H1 (cell line): ENCODE results near the gene THBS4. TPM values are rescaled to one million over a fixed set of nuclear protein-coding genes. Genes with fewer than 3 reads are reported as not detected.

Source experiments
- CTCF ChIA-PET: fragments of 300-600 bp; sonication (Branson Sonifier 250); formaldehyde crosslinking; loops from one replicate; lab custom pipeline; 2021; ENCODE audit not compliant: partially characterized antibody; lab: Charles Lee
- POLR2A ChIA-PET: fragments of 300-600 bp; sonication (Branson Sonifier 250); formaldehyde crosslinking; loops from one replicate; lab custom pipeline; 2021; ENCODE audit warnings: inconsistent platforms; ENCODE audit not compliant: partially characterized antibody; lab: Charles Lee
- DNase-seq, 2 experiments: peaks; one replicate each; pipeline versions ENCODE4 v3.0.0 to v3.0.0-alpha.2; 2010 to 2022; ENCODE audit warnings: low spot score in 2 of 2, low read depth in 1 of 2, mixed read lengths in 1 of 2
- FAIRE-seq: peaks from 2 replicates; lab custom pipeline; 2011; peaks lifted over from hg19 to GRCh38; lab: Jason Lieb, UNC
- H2AFZ ChIP-seq: 2 replicates; pipeline ENCODE4 v1.8.1; 2012; ENCODE audit warnings: low read length, inconsistent platforms
- H2AK5ac ChIP-seq: 2 replicates; pipeline ENCODE4 v1.6.1; 2013; ENCODE audit warnings: low read depth, low read length
- H2BK120ac ChIP-seq: replicated peaks from 2 replicates; pipeline ENCODE3; 2013; ENCODE audit warnings: low read depth, low read length, inconsistent platforms
- H2BK12ac ChIP-seq: 2 replicates; pipeline ENCODE4 v1.6.1; 2013; ENCODE audit warnings: low read depth, low read length
- H2BK15ac ChIP-seq: 2 replicates; pipeline ENCODE4 v1.6.1; 2013; ENCODE audit warnings: low read length
- H2BK20ac ChIP-seq: 2 replicates; pipeline ENCODE4 v1.6.1; 2013; ENCODE audit warnings: low read length
- H2BK5ac ChIP-seq: 2 replicates; pipeline ENCODE4 v1.6.1; 2013; ENCODE audit warnings: low read depth, low read length
- H3K14ac ChIP-seq: 2 replicates; pipeline ENCODE4 v1.6.1; 2013; ENCODE audit warnings: inconsistent platforms; ENCODE audit not compliant: insufficient read length
- H3K18ac ChIP-seq: 2 replicates; pipeline ENCODE4 v1.6.1; 2013; ENCODE audit warnings: low read length; ENCODE audit errors: extremely low read depth
- H3K23ac ChIP-seq: 2 replicates; pipeline ENCODE4 v1.6.1; 2013; ENCODE audit warnings: inconsistent platforms; ENCODE audit not compliant: insufficient read length
- H3K23me2 ChIP-seq: 2 replicates; pipeline ENCODE4 v1.6.1; 2013; ENCODE audit warnings: low read depth, low read length
- H3K27ac ChIP-seq: 2 replicates; pipeline ENCODE4 v1.6.1; 2011; ENCODE audit warnings: low read depth, low read length, inconsistent platforms
- H3K27me3 ChIP-seq, 4 experiments: replicated peaks in 1 of 4; 1 replicate in 1 of 4; 2 replicates in 3 of 4; pipeline versions ENCODE4 v1.6.1 to v1.8.1; 2011 to 2013; ENCODE audit warnings: low read length in 3 of 4, mild to moderate bottlenecking in 3 of 4, inconsistent platforms in 2 of 4, mixed read lengths in 2 of 4, moderate library complexity in 1 of 4; ENCODE audit not compliant: control insufficient read depth in 3 of 4, insufficient read depth in 3 of 4; ENCODE audit errors: extremely low read depth in 1 of 4
- H3K36me3 ChIP-seq, 4 experiments: 2 replicates each; pipeline versions ENCODE4 v1.6.1 to v1.8.1; 2011 to 2013; ENCODE audit warnings: mild to moderate bottlenecking in 4 of 4, low read length in 3 of 4, moderate library complexity in 2 of 4, control low read depth in 1 of 4, inconsistent platforms in 1 of 4; ENCODE audit not compliant: insufficient read depth in 4 of 4, control insufficient read depth in 2 of 4
- H3K4ac ChIP-seq: replicated peaks from 2 replicates; pipeline ENCODE3; 2013; ENCODE audit warnings: low read length, low read depth, mixed read lengths, inconsistent platforms; ENCODE audit not compliant: insufficient read length
- H3K4me1 ChIP-seq, 4 experiments: replicated peaks in 1 of 4; 1 replicate in 1 of 4; 2 replicates in 3 of 4; pipeline versions ENCODE4 v1.6.1 to v1.8.1; 2011 to 2013; ENCODE audit warnings: low read length in 3 of 4, inconsistent platforms in 2 of 4, mixed read lengths in 1 of 4; ENCODE audit not compliant: insufficient read depth in 4 of 4, control insufficient read depth in 3 of 4
- H3K4me2 ChIP-seq, 2 experiments: 2 replicates each; pipeline versions ENCODE4 v1.6.1 to v1.8.1; 2011 to 2013; ENCODE audit warnings: low read depth in 2 of 2, low read length in 2 of 2, control low read depth in 1 of 2, inconsistent platforms in 1 of 2, mild to moderate bottlenecking in 1 of 2; ENCODE audit not compliant: insufficient read depth in 1 of 2
- H3K4me3 ChIP-seq, 4 experiments: fragments of 200-600, 300-600 bp in 1 of 4; sonication (generic), shearing (Covaris generic), sonication (Bioruptor Twin) in 1 of 4; 2 replicates each; pipeline versions ENCODE4 v1.5.1 to v1.8.1; 2011 to 2016; ENCODE audit warnings: low read length in 4 of 4, low read depth in 3 of 4, control low read depth in 2 of 4, inconsistent platforms in 2 of 4, mild to moderate bottlenecking in 2 of 4, mixed read lengths in 1 of 4, moderate library complexity in 1 of 4; ENCODE audit not compliant: insufficient read depth in 2 of 4; ENCODE audit errors: extremely low read depth in 1 of 4
- H3K56ac ChIP-seq: replicated peaks from 2 replicates; pipeline ENCODE3; 2013; ENCODE audit warnings: low read depth, mild to moderate bottlenecking, mixed read lengths, low read length, inconsistent platforms; ENCODE audit not compliant: insufficient read length
- H3K79me1 ChIP-seq: 2 replicates; pipeline ENCODE4 v1.6.1; 2013; ENCODE audit warnings: low read depth, low read length, control low read depth
- H3K79me2 ChIP-seq, 2 experiments: 2 replicates each; pipeline versions ENCODE4 v1.6.1 to v1.8.1; 2012 to 2013; ENCODE audit warnings: low read length in 2 of 2, mild to moderate bottlenecking in 2 of 2, inconsistent platforms in 1 of 2; ENCODE audit not compliant: insufficient read depth in 2 of 2, control insufficient read depth in 1 of 2
- H3K9ac ChIP-seq, 4 experiments: replicated peaks in 1 of 4; 1 replicate in 1 of 4; 2 replicates in 3 of 4; pipeline versions ENCODE4 v1.6.1 to v1.8.1; 2011 to 2013; ENCODE audit warnings: low read depth in 3 of 4, low read length in 3 of 4, control low read depth in 2 of 4, mild to moderate bottlenecking in 2 of 4, moderate library complexity in 2 of 4, inconsistent platforms in 1 of 4; ENCODE audit errors: extremely low read depth in 1 of 4
- H3K9me3 ChIP-seq, 2 experiments: 2 replicates each; pipeline versions ENCODE4 v1.6.1 to v1.8.1; 2012 to 2013; ENCODE audit warnings: mild to moderate bottlenecking in 2 of 2, moderate library complexity in 2 of 2, control low read depth in 1 of 2, inconsistent platforms in 1 of 2, low read depth in 1 of 2, low read length in 1 of 2, mixed read lengths in 1 of 2; ENCODE audit not compliant: insufficient read depth in 2 of 2
- H4K20me1 ChIP-seq, 2 experiments: replicated peaks in 1 of 2; 2 replicates each; pipeline versions ENCODE3 to v1.8.1; 2011 to 2013; ENCODE audit warnings: inconsistent platforms in 2 of 2, low read length in 2 of 2, mild to moderate bottlenecking in 1 of 2; ENCODE audit not compliant: insufficient read depth in 2 of 2, control insufficient read depth in 1 of 2
- H4K5ac ChIP-seq: 2 replicates; pipeline ENCODE4 v1.6.1; 2013; ENCODE audit warnings: low read length, low read depth, mixed read lengths, inconsistent platforms; ENCODE audit not compliant: insufficient read length
- H4K8ac ChIP-seq: 2 replicates; pipeline ENCODE4 v1.8.0; 2013; ENCODE audit warnings: mild to moderate bottlenecking, moderate library complexity, low read length, inconsistent platforms; ENCODE audit not compliant: insufficient read depth; ENCODE audit errors: extremely low read depth
- H4K91ac ChIP-seq: replicated peaks from 2 replicates; pipeline ENCODE3; 2013; ENCODE audit warnings: low read length, mixed read lengths, inconsistent platforms; ENCODE audit not compliant: insufficient read length
- ATF3 ChIP-seq: IDR thresholded peaks from 2 replicates; pipeline ENCODE4 v1.6.1; 2011; ENCODE audit warnings: low read depth, mild to moderate bottlenecking, low read length; ENCODE audit not compliant: insufficient read depth
- BACH1 ChIP-seq: IDR thresholded peaks from 2 replicates; pipeline ENCODE4 v1.6.1; 2012; ENCODE audit warnings: low read length, improper control_type of control experiment
- CHD2 ChIP-seq: IDR thresholded peaks from 2 replicates; pipeline ENCODE4 v1.6.1; 2012; ENCODE audit warnings: low read length, improper control_type of control experiment
- FOSL1 ChIP-seq: IDR thresholded peaks from 2 replicates; pipeline ENCODE4 v1.6.1; 2011; ENCODE audit warnings: mild to moderate bottlenecking, low read depth, low read length, moderate library complexity; ENCODE audit not compliant: insufficient read depth
- JUN ChIP-seq: IDR thresholded peaks from 2 replicates; pipeline ENCODE4 v1.6.1; 2011; ENCODE audit warnings: low read depth, mild to moderate bottlenecking, improper control_type of control experiment, low read length
- MAX ChIP-seq: IDR thresholded peaks from 2 replicates; pipeline ENCODE4 v1.6.1; 2012; ENCODE audit warnings: inconsistent platforms
- NRF1 ChIP-seq: IDR thresholded peaks from 2 replicates; pipeline ENCODE4 v1.6.1; 2011; ENCODE audit warnings: mild to moderate bottlenecking, low read depth, low read length, improper control_type of control experiment
- POLR2A ChIP-seq, 2 experiments: IDR thresholded peaks; 1 replicate in 1 of 2; 2 replicates in 1 of 2; pipeline ENCODE4 v1.6.1; 2011; ENCODE audit warnings: low read depth in 2 of 2, low read length in 2 of 2, mild to moderate bottlenecking in 2 of 2; ENCODE audit errors: control extremely low read depth in 1 of 2
- POLR2AphosphoS5 ChIP-seq: IDR thresholded peaks from 2 replicates; pipeline ENCODE4 v1.6.1; 2011; ENCODE audit warnings: low read depth, low read length
- POU5F1 ChIP-seq: IDR thresholded peaks from 2 replicates; pipeline ENCODE4 v1.6.1; 2011; ENCODE audit warnings: low read depth, mild to moderate bottlenecking, low read length, moderate library complexity
- RXRA ChIP-seq: IDR thresholded peaks from 2 replicates; pipeline ENCODE4 v1.6.1; 2011; ENCODE audit warnings: low read depth, mild to moderate bottlenecking, low read length, moderate library complexity; ENCODE audit not compliant: insufficient read depth
- SIRT6 ChIP-seq: IDR thresholded peaks from one replicate; pipeline ENCODE4 v1.7.1; 2012; ENCODE audit warnings: low read length, inconsistent platforms
- SIX5 ChIP-seq: IDR thresholded peaks from 2 replicates; pipeline ENCODE4 v1.6.1; 2011; ENCODE audit warnings: mild to moderate bottlenecking, low read depth, low read length
- TAF1 ChIP-seq: IDR thresholded peaks from 2 replicates; pipeline ENCODE4 v1.6.1; 2011; ENCODE audit warnings: mild to moderate bottlenecking, low read depth, low read length
- TCF12 ChIP-seq: IDR thresholded peaks from 2 replicates; pipeline ENCODE4 v1.6.1; 2011; ENCODE audit warnings: low read depth, mild to moderate bottlenecking, low read length
- YY1 ChIP-seq: IDR thresholded peaks from 2 replicates; pipeline ENCODE4 v1.6.1; 2011; ENCODE audit warnings: low read depth, mild to moderate bottlenecking, low read length
- WGBS, 2 experiments: shearing (Covaris generic) in 1 of 2; methylation state at CpG; one replicate each; pipeline versions ENCODE4 v1.1.6 to v1.1.7; 2013 to 2015; ENCODE audit warnings: low lambda C conversion rate in 2 of 2, mixed read lengths in 2 of 2, inconsistent platforms in 1 of 2, low coverage in 1 of 2, missing lambda C conversion rate in 1 of 2; ENCODE audit not compliant: insufficient replicate concordance in 2 of 2, insufficient coverage in 1 of 2, insufficient read length in 1 of 2; ENCODE audit errors: extremely low coverage in 1 of 2, missing lambda C conversion rate in 1 of 2; 5-methylcytosine and 5-hydroxymethylcytosine counted together
- polyA plus RNA-seq, 7 experiments: library from polyadenylated mRNA; depleted of rRNA in 3 of 7; stranded (reverse) in 5 of 7; unstranded in 2 of 7; fragments of >200 nt in 5 of 7; fragments of 200-250 nt in 2 of 7; gene quantifications; 1 replicate in 5 of 7; 2 replicates in 1 of 7; 4 replicates in 1 of 7; pipeline versions ENCODE4 v1.2.1 to v1.2.3, GENCODE V29; 2011 to 2013; ENCODE audit warnings: missing spikeins in 2 of 7, mixed read lengths in 2 of 7
- total RNA-seq: library from RNA; stranded (reverse); fragmentation: NEBNext Ultra II Directional; extraction: Animal tissue kit (Norgen Biotek cat#: 25700); gene quantifications from 2 replicates; pipeline ENCODE4 v1.2.1, GENCODE V29; 2021

The THBS4 gene
- total and polyA plus RNA-seq, 2 of the 8 experiments (the other 6 are each of a cell fraction or from before 2014, with no cell fraction given): 12.8 to 25.4 TPM

GRCh38 chr5:80025069-80025468 lies 10.1 kb upstream of the THBS4 start:
- no peaks in the 10 kb centered on the region for H3K4me1 ChIP-seq
- no peak overlapping the region for H2BK20ac ChIP-seq
- no peak overlapping the region for H3K27ac ChIP-seq
- H3K18ac ChIP-seq: no peak overlapping the region
- DNase-seq: no peak
- H3K79me2 ChIP-seq: no peaks in the 10 kb centered on the region
- no peak overlapping the region for H2BK12ac ChIP-seq
- no peaks in the 10 kb centered on the region for H3K79me1 ChIP-seq
- H3K14ac ChIP-seq: no peak overlapping the region
- no peak overlapping the region for H3K4me2 ChIP-seq
- no peaks in the 10 kb centered on the region for H3K36me3 ChIP-seq
- H3K23ac ChIP-seq: no peak overlapping the region
- H4K91ac ChIP-seq: no peak overlapping the region
- H3K9ac ChIP-seq: no peak overlapping the region
- no peak overlapping the region for H2BK120ac ChIP-seq
- H3K27me3 ChIP-seq: no peaks in the 10 kb centered on the region
- WGBS, 2 experiments: 93% methylated on average over 2 of the region's 2 CpGs; no CpG with 5 or more reads in 1 of the 2 experiments
- H2AK5ac ChIP-seq: no peak overlapping the region
- H3K4ac ChIP-seq: no peak overlapping the region
- CTCF ChIA-PET: interaction anchor here (0.7 to 1.6 kb wide), 5 partner anchors 16 to 100 kb away, joined by 3 to 5 read pairs (median 3); no protein-coding TSS in a partner anchor
- no peaks in the 10 kb centered on the region for H3K9me3 ChIP-seq
- POLR2A ChIA-PET: interaction anchor here (1.5 kb wide), 1 partner anchor 10 kb away, joined by 3 read pairs; the partner anchor contains the start of gene THBS4
- no peak overlapping the region for H4K5ac ChIP-seq
- no peaks in the 10 kb centered on the region for H3K23me2 ChIP-seq
- H2AFZ ChIP-seq: no peak overlapping the region
- H3K56ac ChIP-seq: no peak overlapping the region
- no peak for FAIRE-seq
- no peaks in the 10 kb centered on the region for H4K20me1 ChIP-seq
- H2BK15ac ChIP-seq: no peak overlapping the region
- H2BK5ac ChIP-seq: no peak overlapping the region
- no peak overlapping the region for H4K8ac ChIP-seq
- H3K4me3 ChIP-seq: no peak overlapping the region
- TF ChIP-seq POU5F1 (no peak), POLR2AphosphoS5 (no peak), FOSL1 (no peak), MAX (no peak), BACH1 (no peak), SIX5 (no peak), RXRA (no peak), YY1 (no peak), SIRT6 (no peak), POLR2A (IDR thresholded peaks at IDR 0.05; ENCODE audit: control extremely low read depth in 1 of 2, low read depth in 2 of 2, low read length in 2 of 2) (no peak), TAF1 (no peak), JUN (no peak), NRF1 (no peak), TCF12 (no peak), CHD2 (no peak), ATF3 (no peak)
